HS-5 (cell line): ENCODE data around the gene RNF112.

Source experiments
- DNase-seq: peaks from one replicate; pipeline ENCODE4 v3.0.0-alpha.2; 2012; ENCODE audit warnings: low read depth

RNF112 gene

DNA sequence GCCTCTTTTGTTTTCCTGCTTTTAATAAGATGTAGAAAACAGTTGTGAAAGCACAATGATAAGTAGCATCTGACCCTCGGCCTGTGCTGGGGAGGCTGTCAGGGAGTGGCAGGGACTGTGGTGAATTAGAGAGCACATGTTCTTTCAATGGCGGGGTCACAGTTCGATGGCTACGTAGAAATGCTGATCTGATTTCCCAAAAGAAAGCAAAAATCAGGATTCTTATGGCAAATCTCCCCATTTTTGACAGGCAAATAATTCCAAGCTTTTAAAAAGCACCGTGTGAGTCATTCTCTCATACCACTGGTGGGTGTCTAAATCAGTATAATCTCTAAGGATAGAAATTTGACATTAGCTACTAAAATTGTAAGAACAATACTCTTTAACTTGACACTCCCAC is 36.9 kb upstream of the RNF112 start:
- DNase-seq: no peak

DNA sequence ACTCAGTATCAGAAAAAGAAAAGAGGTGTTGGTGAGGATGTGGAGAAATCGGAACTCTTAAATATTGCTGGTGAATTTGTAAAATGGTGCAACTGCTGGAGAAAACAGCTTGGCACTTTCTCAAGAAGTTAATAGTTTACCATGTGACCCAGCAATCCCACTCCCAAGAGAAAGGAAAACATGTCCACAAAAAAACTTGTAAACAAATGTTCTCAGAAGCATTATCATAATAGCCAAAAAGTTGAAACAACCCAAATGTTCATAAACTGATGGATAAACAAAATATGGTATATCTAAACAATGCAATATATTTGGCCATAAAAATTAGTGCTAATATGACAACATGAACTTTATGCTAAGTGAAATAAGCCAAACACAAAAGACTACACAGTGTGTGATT is 35.3 kb upstream of the RNF112 start:
- DNase-seq: no peak

DNA sequence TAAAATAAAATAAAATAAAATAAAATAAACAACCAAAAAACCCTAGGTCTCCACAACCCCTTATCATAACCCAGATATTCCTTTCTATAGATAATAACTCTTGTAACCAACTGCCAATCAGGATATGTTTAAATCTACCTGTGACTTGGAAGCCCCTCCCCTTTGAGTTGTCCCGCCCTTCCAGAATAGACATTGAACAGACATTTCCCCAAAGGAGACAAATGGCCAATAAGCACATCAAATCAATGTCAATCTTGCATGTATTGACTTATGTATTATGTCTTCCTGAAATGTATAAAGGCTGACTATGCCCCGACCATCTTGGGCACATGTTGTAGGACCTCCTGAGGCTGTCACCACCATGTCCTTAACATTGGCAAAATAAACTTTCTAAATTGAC is 34.2 kb upstream of the RNF112 start:
- no peak for DNase-seq

DNA sequence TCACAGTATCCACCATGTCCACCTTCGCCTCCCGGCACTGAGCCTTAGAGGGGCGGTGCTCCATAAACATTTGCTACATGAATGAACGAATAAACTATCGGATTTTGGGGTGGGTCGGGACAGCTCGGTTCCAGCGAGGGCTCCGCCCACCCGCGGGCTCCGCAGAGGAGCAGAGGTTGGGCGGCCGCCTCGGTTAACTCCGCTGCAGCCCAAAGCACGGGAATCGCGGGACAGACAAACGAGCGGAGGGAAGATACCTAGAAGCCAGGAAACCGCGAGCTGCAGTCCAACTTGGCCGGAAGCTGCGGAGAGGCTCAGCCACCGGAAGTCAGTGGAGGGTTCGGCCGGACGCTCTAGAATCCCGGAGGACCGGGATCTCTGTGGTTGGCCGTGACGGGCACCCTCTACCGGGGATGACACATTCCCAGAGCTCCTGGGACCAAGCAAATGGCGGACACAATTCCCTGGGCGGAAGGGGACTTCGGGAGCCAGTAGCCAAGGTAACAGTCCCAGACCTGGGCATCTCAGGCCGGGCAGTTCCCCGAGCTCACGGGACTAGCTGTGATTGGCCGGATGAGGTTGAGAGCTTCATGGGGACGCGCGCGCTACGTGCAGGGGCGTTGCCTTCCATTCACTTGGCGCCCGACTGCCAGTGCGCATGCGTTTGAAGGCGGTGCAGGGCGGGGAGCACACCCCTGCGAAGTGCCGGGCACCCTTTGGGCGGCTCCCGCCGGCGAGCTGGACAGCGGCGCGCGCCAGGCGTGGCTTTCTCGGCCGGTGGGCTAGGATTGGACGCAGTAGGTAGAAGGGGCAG is 33.2 kb upstream of the RNF112 start:
- peak; percentile 91 for DNase-seq

DNA sequence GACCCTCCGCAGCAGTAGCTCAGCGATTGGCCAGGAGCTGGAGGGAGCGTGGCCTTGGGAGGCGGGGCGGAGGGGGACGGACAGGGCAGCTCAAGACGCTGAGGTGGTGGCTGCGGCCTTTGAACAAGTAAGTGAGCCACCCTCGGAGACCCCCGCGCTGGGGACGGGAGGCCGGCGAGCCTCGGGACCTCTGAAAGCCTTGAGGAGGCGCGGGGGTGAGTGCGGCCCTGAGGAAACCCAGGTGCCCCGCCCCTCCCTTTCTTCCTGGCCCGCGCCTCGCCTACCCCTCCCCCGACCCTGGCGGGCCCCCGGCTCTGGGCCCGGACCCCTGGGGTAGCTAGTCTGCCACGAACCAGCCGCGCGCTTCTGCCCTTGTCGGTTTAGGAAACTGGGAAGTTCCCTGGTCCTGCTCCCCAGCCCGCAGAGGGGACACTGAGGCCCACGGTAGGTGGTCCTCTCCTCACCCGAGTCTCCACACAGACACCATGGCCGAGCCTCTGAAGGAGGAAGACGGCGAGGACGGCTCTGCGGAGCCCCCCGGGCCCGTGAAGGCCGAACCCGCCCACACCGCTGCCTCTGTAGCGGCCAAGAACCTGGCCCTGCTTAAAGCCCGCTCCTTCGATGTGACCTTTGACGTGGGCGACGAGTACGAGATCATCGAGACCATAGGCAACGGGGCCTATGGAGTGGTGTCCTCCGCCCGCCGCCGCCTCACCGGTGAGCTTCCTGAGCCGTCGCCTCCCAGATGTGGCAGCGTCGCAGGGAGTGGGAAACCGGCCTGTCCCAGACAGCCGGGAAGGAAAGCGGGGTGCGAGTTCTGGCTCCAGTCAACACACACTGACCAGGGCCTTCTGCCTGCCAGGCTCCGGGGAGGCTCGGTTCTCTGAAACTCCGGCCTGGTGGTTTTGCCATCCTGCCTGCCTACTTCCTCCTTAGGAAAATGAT is 32.3 kb upstream of the RNF112 start, which contains the start of gene MAPK7:
Gene MAPK7 (plus strand): TSS at position 83 of the 945 bp plus-strand sequence. CDS start 403 bp downstream, at position 486.
- DNase-seq: no peak

DNA sequence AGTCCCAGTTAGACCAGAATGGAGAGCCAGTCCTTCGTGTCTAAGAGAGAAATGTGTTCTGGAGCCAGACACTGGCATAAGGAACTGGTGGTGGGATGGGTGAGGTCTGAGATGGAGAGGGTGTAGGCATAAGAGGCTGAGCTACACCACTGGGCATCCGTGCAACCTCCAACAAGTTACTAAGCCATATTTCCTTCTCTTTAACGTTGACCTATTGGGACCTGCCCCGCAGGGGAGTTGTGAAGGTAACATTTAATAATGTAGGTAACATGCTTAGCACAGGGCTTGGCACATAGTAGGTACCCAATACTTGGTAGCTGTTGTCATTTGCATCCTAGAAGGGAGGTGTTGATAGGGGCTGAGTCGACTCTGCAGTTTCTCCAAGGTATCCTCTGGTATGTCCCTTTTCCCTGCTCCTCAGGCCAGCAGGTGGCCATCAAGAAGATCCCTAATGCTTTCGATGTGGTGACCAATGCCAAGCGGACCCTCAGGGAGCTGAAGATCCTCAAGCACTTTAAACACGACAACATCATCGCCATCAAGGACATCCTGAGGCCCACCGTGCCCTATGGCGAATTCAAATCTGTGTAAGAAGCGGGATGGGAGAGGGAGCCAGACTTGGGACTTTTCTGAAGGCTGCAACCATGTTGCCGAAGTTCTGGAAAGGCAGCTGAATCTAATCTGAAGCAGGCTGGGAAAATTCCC is 31.5 kb upstream of the RNF112 start:
- DNase-seq: no peak

DNA sequence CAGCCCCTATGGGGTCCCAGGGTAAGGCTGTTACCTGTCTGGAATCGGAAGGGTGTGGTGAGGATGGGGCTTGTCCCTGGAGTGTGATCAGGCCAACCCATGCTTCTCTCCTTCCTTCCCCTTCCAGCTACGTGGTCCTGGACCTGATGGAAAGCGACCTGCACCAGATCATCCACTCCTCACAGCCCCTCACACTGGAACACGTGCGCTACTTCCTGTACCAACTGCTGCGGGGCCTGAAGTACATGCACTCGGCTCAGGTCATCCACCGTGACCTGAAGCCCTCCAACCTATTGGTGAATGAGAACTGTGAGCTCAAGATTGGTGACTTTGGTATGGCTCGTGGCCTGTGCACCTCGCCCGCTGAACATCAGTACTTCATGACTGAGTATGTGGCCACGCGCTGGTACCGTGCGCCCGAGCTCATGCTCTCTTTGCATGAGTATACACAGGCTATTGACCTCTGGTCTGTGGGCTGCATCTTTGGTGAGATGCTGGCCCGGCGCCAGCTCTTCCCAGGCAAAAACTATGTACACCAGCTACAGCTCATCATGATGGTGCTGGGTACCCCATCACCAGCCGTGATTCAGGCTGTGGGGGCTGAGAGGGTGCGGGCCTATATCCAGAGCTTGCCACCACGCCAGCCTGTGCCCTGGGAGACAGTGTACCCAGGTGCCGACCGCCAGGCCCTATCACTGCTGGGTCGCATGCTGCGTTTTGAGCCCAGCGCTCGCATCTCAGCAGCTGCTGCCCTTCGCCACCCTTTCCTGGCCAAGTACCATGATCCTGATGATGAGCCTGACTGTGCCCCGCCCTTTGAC is 30.3 kb upstream of the RNF112 start:
- no peak for DNase-seq

DNA sequence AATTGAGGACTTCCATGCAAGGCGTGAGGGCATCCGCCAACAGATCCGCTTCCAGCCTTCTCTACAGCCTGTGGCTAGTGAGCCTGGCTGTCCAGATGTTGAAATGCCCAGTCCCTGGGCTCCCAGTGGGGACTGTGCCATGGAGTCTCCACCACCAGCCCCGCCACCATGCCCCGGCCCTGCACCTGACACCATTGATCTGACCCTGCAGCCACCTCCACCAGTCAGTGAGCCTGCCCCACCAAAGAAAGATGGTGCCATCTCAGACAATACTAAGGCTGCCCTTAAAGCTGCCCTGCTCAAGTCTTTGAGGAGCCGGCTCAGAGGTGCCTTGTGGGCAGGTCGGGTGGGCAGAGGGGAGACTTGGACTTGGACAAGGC is 29.7 kb upstream of the RNF112 start:
- no peak for DNase-seq

DNA sequence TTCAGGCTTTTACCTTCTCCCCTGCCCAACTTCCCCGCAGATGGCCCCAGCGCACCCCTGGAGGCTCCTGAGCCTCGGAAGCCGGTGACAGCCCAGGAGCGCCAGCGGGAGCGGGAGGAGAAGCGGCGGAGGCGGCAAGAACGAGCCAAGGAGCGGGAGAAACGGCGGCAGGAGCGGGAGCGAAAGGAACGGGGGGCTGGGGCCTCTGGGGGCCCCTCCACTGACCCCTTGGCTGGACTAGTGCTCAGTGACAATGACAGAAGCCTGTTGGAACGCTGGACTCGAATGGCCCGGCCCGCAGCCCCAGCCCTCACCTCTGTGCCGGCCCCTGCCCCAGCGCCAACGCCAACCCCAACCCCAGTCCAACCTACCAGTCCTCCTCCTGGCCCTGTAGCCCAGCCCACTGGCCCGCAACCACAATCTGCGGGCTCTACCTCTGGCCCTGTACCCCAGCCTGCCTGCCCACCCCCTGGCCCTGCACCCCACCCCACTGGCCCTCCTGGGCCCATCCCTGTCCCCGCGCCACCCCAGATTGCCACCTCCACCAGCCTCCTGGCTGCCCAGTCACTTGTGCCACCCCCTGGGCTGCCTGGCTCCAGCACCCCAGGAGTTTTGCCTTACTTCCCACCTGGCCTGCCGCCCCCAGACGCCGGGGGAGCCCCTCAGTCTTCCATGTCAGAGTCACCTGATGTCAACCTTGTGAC is 29.1 kb upstream of the RNF112 start:
- no peak for DNase-seq

DNA sequence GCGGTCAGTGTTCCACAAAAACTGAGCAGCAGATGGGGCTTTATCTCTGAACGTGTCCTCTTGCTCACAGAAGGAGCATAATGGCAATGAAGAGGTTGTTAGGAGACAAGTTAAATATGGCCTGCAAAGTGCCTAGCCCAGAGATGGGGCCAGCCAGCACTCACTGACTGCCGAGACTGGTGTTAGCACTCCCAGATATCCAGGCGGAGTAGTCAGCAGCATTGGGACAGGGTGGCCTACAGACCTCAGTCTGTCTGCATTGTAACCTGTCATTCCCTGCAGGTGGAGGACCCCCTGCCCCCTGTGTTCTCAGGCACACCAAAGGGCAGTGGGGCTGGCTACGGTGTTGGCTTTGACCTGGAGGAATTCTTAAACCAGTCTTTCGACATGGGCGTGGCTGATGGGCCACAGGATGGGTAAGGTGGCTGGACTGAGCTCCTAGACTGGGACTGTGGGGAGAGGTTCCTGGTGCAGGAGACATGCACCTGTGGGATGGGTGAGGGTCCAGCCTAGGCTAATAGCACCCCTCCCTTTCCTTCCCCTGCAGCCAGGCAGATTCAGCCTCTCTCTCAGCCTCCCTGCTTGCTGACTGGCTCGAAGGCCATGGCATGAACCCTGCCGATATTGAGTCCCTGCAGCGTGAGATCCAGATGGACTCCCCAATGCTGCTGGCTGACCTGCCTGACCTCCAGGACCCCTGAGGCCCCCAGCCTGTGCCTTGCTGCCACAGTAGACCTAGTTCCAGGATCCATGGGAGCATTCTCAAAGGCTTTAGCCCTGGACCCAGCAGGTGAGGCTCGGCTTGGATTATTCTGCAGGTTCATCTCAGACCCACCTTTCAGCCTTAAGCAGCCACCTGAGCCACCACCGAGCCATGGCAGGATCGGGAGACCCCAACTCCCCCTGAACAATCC is 28.2 kb upstream of the RNF112 start:
- no peak for DNase-seq

DNA sequence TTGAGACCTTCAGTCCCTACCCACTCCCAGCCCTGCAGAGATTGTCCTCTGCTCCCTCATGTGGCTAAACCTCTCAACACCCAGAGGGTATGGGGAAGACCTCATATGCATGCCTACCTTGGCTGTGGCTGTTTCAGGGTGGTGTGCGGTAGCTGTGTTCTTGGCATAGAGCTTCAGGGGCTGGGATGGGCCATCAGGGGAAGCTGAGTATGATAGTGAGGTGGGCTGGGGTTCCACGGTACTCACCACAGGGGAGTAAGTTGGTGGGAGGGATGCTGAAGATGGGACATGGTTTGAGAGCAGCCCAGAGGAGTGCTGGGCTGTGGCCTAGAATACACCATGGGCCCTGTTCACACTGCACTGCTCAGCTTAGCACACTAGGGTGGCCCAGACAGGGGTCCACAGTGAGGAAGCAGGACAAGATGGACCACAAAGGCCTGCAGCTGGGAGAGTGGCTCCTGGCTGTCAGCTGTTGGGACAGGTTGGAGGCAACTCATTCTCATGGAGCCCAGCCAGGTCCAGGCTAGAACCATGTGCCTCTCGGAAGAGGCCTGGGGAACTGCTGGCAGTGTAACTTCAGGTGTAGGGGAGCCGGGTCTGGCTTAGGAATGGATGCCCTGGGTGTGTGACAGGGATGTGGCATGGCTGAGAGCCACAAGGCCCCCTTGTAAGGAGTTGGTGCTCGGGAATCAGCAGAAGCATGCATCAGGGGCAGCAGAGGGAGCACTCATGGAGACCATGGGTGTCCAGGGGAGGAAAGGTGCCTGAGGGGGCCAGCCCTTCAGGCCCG is 27.2 kb upstream of the RNF112 start:
- no peak for DNase-seq

DNA sequence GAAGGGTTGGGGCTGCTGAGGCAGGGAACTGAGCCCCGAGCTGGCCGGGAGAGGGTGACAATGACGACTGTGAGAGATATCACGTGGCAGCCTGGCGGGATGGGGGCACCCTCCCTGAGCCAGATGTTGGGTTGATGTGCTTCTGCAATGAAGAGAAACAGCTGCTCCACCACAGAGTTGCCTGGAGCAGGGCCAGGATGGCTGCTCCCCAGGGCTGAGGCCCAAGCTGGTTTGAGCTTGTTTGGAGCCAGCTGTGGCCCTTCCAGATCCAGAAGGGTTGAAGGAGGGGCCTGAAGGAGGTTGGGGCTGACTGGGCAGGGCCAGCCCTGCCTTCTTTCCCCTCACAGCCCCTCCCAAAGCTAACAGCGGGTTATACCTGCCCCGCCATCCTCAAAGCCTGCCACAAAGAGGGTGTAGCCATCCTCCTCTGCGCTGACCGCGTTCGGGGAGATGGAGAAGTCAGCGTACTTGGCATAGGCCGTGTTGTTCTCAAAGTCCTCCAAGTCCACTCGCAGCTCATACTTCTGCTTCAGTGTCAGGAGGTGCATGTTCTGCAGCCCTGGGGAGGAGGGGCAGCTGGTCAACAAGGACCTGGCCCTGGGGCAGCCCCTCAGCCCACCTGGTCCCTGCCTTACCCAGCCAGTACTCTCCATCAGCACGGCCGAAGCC is 26.2 kb upstream of the RNF112 start:
- no peak for DNase-seq

DNA sequence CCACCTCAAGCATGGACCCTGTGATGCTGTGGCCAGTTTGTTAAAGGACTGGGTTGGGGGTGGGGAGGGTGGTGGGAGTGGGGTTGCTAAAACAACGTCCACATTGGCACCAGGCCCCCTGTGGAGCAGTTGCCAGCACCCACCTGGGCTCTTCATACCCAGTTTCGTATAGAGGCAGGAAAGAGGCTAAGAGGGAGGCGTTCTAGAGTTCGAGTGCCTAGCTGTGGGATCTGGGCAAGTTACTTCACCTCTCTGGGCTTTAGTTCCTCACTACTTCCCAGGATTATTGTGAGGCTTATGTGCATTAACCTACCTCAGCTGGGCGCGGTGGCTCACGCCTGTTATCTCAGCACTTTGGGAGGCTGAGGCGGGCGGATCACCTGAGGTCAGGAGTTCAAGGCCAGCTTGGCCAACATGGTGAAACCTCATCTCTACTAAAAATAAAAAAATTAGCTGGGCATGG is 25.5 kb upstream of the RNF112 start:
- no peak for DNase-seq

DNA sequence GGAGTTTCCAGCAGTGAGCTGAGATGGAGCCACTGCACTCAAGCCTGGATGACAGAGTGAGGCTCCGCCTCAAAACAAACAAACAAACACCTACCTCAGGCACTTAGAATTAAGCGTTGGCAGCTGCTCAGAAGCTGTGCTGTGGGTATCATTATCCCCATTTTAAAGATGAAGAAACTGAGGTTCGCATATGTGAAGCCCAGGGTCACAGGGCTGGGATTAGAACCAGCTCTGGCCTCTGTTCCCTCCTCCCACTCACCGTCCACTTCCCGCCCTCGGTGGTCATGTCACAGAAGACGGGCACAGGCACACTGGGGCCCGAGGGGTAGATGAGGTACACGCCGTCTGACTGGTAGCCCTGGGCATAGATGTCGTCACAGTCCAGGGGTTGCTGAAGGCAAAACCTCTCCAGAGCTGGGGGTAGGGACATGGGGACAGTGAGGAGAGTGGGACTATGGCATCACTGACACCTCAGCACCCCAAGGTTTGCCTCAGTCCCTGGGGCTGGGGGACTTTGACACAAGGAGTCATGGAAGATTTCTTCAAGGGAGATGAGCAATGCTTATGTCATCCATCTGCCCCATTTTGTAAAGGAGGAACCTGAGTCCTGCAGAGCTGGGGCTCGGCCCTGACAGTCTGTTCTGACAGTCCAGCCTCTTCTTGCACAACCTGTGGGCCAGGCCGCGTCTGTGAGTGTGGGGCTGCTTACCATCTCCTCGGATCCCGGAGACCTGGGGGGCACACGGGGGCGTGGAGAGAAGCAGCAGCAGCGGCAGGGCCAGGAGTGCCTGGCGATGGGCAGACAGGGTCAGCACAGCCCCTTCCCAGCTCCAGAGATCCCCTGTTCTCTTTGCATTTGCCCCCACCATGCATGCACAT is 24.7 kb upstream of the RNF112 start:
- DNase-seq: peak; percentile 76

DNA sequence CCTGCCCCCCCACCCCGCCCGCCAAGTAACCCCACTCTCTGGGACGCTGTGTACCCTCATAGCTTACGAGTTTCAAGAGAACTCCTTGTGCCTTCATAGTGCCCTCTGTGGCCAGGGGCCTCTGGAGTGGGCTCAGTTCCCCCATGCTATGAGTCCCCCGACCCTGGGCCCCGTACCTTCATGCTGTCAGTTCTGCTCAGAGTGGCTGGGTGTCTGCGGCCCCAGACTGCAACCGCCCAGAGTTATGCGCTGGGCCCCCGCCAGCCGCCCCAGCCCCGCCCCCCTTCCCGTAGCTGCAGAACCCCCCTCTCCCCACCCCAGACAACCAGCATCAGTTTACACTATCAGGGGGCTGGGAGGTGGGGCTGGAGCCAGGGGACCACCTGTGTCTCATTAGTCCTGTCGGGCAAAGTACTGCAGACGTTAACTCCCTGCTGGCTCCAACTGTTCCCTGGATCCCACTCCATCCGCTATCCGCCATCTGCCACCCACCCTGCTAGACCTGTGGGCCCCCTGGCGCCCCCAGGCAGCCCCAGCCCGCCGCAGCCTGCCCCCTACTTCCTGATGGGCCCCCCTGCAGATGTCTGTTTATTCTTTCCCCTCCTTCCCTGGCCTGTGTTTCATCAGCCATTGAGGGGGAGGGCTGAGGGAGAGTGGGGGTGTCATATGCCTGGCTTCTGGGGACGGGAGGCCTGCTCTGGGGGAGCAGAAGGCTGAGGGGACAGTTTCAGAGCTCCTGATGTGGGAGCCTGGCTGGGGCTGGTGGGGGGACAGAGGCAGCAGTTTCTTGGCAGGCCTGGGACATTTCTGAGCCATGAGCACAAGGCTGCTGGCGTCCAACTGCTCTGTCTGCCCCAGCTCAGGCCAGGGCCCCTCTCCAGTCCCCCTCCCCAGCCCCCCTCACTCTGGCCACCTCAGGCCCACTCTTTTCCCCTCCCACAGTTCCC is 23.8 kb upstream of the RNF112 start, which contains the start of gene MFAP4:
Gene MFAP4 (minus strand): TSS at position 217 of the 947 bp plus-strand sequence. CDS start 35 bp downstream, at position 182.
- no peak for DNase-seq
